Activated naive CD4-positive, alpha-beta T cell treated with anti-CD3 and anti-CD28 coated beads, Interleukin-2, amount 50 U/mL, for 16 hours (primary cell): ENCODE measurements around the gene C4orf51.
"Not testable (repeated sequence)": the region's sequence is repeated elsewhere in the genome, so short reads cannot be mapped to it uniquely, and the experiment has no call there.

Source experiments
- DNase-seq: peaks from one replicate; pipeline ENCODE4 v3.0.0-alpha.2; 2020

Gene C4orf51

DNA sequence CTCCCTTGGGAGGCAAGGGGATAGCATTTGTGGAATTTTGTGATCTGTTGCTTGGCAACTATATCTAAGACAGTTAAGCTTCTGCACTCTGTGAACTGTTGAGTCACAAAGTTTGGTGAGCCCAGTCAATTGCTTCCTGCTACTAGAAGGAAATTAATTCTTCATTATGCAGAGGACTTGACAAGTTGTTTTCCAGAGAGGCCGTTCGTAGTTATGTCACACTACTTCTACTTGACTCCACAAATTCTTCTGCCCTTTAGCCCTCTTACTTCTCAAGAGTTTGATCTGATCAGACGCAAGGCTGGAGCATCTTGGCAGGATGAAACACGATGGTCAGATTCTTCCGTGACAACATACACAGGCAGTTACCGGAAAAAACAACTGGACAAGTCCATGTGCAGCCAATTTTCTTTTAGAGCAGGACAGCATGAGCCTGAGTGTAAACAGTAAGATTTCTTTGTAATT lies at the start of gene C4orf51:
TSS of gene C4orf51 (plus strand) at position 156 of the 465 bp plus-strand sequence. CDS start at position 214, 58 bp downstream.
- no peak for DNase-seq

DNA sequence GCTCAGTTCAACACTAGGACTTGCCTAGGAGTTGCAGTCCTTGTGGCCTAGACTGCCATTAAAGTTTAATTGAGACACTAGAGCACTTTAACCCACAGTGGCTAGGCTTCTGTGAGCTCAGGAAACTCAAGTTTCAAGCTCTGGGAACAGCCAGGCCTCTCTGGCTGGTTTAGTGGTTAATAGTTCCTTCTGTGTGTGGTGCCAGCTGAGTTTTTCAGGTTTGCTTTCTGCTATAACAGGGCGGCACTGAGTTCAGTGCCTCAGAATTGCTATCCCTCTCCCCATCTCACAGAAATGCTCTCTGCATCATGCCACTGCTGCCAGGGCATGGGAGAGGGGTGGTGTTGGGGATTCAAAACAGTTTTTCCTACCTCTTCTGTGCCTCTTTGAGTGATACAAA lies 44.8 kb upstream of the C4orf51 start:
- no peak for DNase-seq

DNA sequence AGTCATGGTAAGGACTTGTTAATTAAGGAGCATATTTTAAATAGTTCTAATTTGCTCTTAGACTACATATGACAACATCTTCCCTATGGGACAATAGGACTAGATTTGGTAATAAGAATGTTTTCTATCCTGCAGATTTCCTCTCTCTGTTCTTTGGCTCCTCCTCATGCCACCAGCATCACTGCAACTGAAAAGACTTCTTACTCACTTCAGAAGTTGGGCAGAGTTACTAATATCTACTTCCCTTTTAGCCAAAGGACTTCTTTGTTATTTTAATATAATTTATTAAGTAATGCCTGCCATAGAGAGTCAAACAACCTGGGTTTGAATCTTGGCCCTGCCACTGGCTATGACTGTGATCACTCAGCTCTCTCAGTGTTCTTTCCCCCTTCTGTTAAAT lies 44.3 kb upstream of the C4orf51 start:
- DNase-seq, result no peak

GRCh38 chr4:145639186-145639698 lies 40.7 kb upstream of the C4orf51 start:
- DNase-seq, result no peak

DNA sequence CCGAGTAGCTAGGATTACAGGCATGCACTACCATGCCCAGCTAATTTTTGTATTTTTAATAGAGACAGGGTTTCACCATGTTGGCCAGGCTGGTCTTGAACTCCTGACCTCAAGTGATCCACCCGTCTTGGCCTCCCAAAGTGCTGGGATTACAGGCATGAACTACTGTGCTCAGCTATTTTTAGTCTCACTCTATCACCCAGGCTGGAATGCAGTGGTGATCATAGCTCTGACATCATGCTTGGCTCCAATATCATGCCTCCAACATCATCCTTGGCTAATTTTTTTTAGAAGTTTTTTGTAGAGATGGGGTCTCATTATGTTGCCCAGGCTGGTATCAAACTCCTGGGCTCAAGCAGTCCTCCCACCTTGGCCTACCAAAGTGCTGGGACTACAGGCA lies 39.7 kb upstream of the C4orf51 start:
- DNase-seq, result not testable (repeated sequence)

DNA sequence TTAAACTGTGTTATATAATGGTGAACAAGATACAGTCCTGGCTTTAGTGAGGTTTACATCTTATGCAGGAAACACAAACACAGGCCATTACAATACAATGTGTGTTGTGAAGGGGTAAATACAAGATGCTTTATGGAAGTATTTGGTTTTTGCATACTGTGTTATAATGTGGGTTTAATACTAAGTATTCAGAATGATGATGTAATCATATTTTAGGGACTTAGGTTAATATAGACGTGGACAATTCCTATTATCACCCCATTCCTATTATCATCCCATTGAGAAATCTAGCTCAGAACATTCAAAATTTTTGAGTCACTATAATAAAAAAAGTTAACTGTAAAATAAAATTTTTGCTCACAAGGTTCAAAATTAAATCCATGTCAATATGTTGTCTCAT lies 36.7 kb upstream of the C4orf51 start:
- no peak for DNase-seq

DNA sequence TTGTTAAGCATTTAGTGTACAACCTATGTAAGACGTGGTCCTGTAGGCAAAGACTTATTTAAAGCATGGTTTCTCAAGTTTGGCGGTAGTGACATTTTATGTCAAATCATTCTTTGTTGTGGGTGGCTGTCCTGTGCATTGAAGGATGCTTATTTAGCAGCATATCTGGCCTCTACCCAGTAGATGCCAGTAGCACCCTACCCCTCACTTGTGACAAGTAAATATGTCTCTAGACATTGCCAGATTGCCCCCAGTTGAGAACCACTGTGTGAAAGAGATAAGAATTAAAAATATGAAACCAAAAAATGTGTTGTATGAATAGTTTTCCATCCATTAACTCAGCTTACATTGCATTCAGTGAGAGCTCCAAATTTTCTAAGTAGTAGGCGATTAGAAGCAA lies 35.2 kb upstream of the C4orf51 start:
- no peak for DNase-seq

- no peak for DNase-seq
Observed at GRCh38 chr4:145656156-145656555, 23.8 kb upstream of the C4orf51 start.

GRCh38 chr4:145660064-145660463 lies 19.9 kb upstream of the C4orf51 start:
- DNase-seq, result no peak

DNA sequence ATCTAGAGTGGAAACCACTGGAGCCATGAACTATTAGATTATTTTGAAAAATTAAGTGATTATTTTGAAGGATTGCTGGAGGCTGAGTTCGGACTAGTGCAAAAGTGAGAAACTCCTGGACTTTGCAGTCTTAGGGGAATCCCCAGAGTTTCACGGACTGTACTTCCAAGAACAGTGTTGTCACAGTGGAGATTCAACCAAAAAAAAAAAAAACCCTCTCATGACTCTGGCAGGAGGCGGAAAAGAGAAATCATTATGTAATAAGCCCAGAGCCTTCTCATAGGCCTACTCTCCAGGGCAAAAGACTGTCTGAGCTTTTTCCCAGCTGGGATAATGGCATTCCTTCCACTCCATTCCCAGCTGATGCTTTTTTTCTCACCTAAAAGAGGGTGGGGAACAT lies 16.8 kb upstream of the C4orf51 start:
- DNase-seq, result no peak

GRCh38 chr4:145665773-145666172 lies 14.2 kb upstream of the C4orf51 start:
- DNase-seq, result no peak

DNA sequence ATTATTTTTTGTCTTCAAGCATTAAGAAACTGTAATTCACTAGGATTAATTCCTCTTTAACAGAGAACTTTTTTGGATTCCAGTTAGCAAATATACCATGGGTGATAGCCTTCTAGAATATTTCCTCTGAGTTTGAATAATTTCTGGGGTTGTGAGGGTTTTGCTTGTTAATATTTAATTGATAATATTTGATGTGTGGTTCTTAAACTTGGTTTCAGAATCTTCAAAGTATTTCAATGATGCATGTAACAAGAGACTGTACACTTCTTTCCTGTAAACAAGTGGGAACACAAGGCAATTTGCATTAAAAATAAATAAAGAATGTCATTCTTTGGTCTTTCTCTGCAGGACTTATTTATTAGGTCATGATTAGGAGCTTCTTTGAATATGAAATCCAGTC lies 9.5 kb upstream of the C4orf51 start:
- DNase-seq, result no peak

DNA sequence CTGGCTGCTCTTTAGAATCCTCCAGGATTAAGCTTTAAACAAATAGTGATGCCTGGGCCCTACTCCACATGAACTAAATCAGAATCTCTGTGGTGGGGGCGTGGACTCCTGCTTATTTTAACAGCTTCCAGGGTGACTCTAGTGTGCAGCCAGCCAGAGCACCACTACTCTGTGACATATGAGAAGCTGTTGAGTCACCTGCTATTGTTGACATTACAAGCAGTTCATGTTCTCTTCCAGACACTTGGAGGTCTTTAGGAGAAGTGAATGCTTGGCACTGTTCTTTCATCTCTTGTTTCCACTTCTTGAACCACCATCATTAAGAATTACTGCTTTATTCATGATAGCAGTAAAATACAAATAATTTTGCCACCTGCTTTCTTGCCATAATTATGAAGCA lies 426 bp upstream of the C4orf51 start:
- no peak for DNase-seq

GRCh38 chr4:145680902-145681301 lies 956 bp downstream of the C4orf51 start:
- DNase-seq, result no peak

GRCh38 chr4:145681518-145681917 lies 1.6 kb downstream of the C4orf51 start:
- no peak for DNase-seq

GRCh38 chr4:145681956-145682355 lies 2.0 kb downstream of the C4orf51 start:
- no peak for DNase-seq

GRCh38 chr4:145686991-145687390 lies 7.0 kb downstream of the C4orf51 start:
- DNase-seq, result no peak

GRCh38 chr4:145690610-145691009 lies 10.7 kb downstream of the C4orf51 start:
- DNase-seq, result no peak

GRCh38 chr4:145691416-145691815 lies 11.5 kb downstream of the C4orf51 start:
- not testable (repeated sequence) for DNase-seq

DNA sequence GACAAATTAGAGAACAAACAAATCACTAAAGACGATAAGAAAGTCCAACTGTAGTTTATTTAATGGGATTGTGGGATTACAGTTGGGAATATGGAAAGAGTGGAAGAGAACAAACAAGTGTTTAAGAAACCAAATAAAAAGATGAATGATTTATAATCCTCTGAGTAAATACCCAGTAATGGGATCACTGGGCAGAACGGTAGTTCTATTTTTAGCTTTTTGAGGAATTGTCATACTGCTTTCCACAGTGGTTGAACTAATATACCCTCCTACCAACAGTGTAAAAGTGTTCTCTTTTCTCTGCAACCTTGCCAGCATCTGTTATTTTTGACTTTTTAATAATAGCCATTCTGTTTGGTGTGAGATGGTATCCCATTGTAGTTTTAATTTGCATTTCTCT lies 15.0 kb downstream of the C4orf51 start:
- DNase-seq, result no peak

- DNase-seq, result no peak
Observed at GRCh38 chr4:145697332-145697731, 17.4 kb downstream of the C4orf51 start.

GRCh38 chr4:145698507-145698906 lies 18.6 kb downstream of the C4orf51 start:
- DNase-seq, result no peak

DNA sequence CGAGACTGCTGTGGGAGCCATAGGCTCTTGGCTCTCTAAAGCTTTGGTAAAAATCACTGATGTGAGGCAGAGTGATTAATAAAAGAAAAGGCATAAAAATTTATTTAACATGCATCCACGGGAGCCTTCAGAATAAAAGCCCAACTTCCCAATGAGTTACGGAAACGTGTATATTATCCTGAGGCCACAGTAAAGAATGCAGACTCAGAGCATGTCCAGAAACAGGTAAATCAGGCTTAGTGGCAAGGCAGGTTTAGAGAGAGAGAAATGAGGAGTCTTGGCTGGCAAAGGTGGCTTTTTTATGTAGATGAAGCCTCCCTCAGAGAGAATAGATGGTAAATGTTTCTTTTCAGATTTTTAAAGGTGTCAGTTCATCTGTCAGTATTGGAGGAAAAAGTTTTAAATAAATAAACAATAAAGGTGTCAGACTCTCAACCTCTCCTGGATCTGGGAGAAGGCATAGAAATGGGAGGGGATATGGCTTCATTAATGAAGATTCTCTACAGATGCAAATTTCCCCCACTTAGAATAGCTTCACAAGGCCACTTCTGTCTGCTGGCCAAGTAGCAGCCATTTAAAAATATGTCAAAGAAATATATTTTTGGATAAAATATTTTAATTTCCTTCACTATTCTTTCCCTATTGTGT lies 24.0 kb downstream of the C4orf51 start:
- DNase-seq, result no peak

- no peak for DNase-seq
Observed at GRCh38 chr4:145709336-145709735, 29.4 kb downstream of the C4orf51 start.

DNA sequence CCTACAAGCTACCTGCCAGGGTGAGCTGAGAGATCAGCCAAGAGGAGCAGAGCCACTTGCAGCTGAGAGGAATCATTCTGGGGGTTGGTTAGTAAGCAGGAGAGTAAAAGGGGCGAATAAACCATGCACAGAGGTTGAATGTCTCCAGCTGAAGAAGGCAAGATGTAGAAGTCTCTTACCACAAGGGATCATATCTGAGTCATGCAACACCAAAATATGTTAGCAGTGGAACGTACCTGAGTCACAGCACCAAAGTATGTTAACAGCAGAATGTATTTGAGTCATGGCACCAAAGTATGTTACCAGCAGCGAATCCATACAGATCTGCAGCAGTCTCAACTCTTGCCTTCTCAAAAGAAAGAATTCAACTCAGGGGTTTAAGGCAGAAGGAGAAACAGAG lies 29.9 kb downstream of the C4orf51 start:
- no peak for DNase-seq
